ENCODE data around the gene NIP7. TPM values are rescaled to one million over a fixed set of nuclear protein-coding genes. Genes with fewer than 3 reads are reported as not detected.

The NIP7 gene
- total RNA-seq, 1 experiment from 2014 or later: 25.4 TPM

DNA sequence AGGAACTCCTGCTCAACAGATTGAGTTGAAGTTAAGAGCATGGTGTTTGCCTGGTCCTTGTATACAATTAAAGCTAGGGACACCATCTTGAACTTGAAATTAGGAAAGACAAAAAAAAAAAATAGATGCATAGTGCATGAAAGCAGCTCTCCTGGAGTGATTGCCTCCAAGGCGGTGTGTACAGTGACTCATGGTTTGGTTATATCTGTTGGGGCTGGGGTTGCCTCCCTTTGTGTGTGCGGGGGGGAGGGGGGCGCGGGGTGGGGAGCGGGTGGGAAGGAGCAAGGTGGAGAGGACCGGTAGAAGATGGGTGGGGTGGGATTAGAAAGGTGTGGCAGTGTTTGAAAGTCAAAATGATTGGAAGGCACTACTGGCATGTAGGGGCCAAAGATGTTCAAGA, 8.7 kb downstream of the NIP7 start:
- no TSS peak for BruUV-seq (replicated peaks)
- H3K4me3 ChIP-seq (ENCODE audit: low read length): no peak overlapping the region
- H2AFZ ChIP-seq (ENCODE audit: low read length): no peak overlapping the region
- H3K9me2 ChIP-seq (replicated peaks; ENCODE audit: low read length): no peaks in the 10 kb centered on the region
- no peaks in the 10 kb centered on the region; the same call in 1 of the 2 replicates for H3K4me1 ChIP-seq (ENCODE audit: insufficient read depth, low read length)
- no peaks in the 10 kb centered on the region for H4K20me1 ChIP-seq (ENCODE audit: low read length)
- DNase-seq (peak; percentile 21), ATAC-seq (peak; percentile 80)
- ChIA-PET CTCF (no interaction called here), POLR2A (ENCODE audit: unreplicated experiment) (no interaction called here)
- peaks cover 5% of the 10 kb centered on the region for H3K36me3 ChIP-seq (ENCODE audit: low read depth, low read length)
- no peaks in the 10 kb centered on the region for H3F3A ChIP-seq (ENCODE audit: low read length, unreplicated experiment)
- no peak overlapping the region for H3K4me2 ChIP-seq (ENCODE audit: low read length)
- no peak overlapping the region for H3K9ac ChIP-seq (ENCODE audit: low read length)
- no peaks in the 10 kb centered on the region for H3K9me3 ChIP-seq (ENCODE audit: low read length)
- H3K79me2 ChIP-seq (ENCODE audit: low read length): 0 out of 2 replicates have a peak, but pooled peaks cover 2% of the 10 kb centered on the region
- H3K27me3 ChIP-seq (ENCODE audit: low read length): no peaks in the 10 kb centered on the region
- no peak overlapping the region for H3K27ac ChIP-seq (ENCODE audit: low read length)
- intact Hi-C loops (cut with micrococcal nuclease): no loop called here
- TF ChIP-seq, protein P1, sequence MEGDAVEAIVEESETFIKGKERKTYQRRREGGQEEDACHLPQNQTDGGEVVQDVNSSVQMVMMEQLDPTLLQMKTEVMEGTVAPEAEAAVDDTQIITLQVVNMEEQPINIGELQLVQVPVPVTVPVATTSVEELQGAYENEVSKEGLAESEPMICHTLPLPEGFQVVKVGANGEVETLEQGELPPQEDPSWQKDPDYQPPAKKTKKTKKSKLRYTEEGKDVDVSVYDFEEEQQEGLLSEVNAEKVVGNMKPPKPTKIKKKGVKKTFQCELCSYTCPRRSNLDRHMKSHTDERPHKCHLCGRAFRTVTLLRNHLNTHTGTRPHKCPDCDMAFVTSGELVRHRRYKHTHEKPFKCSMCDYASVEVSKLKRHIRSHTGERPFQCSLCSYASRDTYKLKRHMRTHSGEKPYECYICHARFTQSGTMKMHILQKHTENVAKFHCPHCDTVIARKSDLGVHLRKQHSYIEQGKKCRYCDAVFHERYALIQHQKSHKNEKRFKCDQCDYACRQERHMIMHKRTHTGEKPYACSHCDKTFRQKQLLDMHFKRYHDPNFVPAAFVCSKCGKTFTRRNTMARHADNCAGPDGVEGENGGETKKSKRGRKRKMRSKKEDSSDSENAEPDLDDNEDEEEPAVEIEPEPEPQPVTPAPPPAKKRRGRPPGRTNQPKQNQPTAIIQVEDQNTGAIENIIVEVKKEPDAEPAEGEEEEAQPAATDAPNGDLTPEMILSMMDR (conservative IDR thresholded peaks at IDR 0.05; ENCODE audit: low read depth, low read length): no peak
- TF ChIP-seq EZH2phosphoT487 (IDR thresholded peaks at IDR 0.05; ENCODE audit: borderline replicate concordance, low read length): no peak
- no peak for TF ChIP-seq EZH2 (IDR thresholded peaks at IDR 0.05; ENCODE audit: low read length, unreplicated experiment)

DNA sequence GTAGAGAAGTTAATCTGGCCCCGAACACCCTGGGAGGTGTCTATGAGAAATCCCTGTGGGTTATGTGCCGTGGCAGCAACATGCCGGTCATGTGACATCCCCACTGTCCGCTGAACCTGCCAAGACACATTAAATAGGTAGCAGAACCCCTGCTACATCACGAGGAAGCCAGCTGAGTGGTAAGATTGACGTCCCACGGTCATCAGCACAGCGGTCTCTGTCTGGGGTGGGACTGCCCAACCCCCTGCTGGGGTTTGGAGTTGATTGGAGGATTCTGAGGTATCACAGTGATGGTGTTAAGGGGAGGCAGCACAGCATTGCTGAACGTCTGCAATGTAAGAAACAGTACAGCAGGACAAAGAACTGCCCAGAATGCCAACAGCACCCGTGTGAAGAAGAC, 10.0 kb downstream of the NIP7 start:
- H3K9me3 ChIP-seq (ENCODE audit: low read length): no peaks in the 10 kb centered on the region
- DNase-seq (no peak), ATAC-seq (no peak)
- no peak overlapping the region for H2AFZ ChIP-seq (ENCODE audit: low read length)
- no peaks in the 10 kb centered on the region for H3K27me3 ChIP-seq (ENCODE audit: low read length)
- ChIA-PET CTCF (no interaction called here), POLR2A (ENCODE audit: unreplicated experiment) (no interaction called here)
- no peak overlapping the region for H3K9ac ChIP-seq (ENCODE audit: low read length)
- BruUV-seq (replicated peaks): no TSS peak
- no peaks in the 10 kb centered on the region for H3F3A ChIP-seq (ENCODE audit: low read length, unreplicated experiment)
- no peak overlapping the region for H3K4me3 ChIP-seq (ENCODE audit: low read length)
- H3K27ac ChIP-seq (ENCODE audit: low read length): no peak overlapping the region
- no peaks in the 10 kb centered on the region for H4K20me1 ChIP-seq (ENCODE audit: low read length)
- H3K4me2 ChIP-seq (ENCODE audit: low read length): no peak overlapping the region
- H3K36me3 ChIP-seq (ENCODE audit: low read depth, low read length): no peaks in the 10 kb centered on the region
- H3K79me2 ChIP-seq (ENCODE audit: low read length): no peaks in the 10 kb centered on the region
- no peaks in the 10 kb centered on the region for H3K9me2 ChIP-seq (replicated peaks; ENCODE audit: low read length)
- no peak for TF ChIP-seq EZH2 (IDR thresholded peaks at IDR 0.05; ENCODE audit: low read length, unreplicated experiment)
- TF ChIP-seq EZH2phosphoT487 (IDR thresholded peaks at IDR 0.05; ENCODE audit: borderline replicate concordance, low read length): no peak
- TF ChIP-seq, protein P1 (conservative IDR thresholded peaks at IDR 0.05; ENCODE audit: low read depth, low read length): no peak
- intact Hi-C loops (cut with micrococcal nuclease): no loop called here
- no peaks in the 10 kb centered on the region; the same call in 1 of the 2 replicates for H3K4me1 ChIP-seq (ENCODE audit: insufficient read depth, low read length)

DNA sequence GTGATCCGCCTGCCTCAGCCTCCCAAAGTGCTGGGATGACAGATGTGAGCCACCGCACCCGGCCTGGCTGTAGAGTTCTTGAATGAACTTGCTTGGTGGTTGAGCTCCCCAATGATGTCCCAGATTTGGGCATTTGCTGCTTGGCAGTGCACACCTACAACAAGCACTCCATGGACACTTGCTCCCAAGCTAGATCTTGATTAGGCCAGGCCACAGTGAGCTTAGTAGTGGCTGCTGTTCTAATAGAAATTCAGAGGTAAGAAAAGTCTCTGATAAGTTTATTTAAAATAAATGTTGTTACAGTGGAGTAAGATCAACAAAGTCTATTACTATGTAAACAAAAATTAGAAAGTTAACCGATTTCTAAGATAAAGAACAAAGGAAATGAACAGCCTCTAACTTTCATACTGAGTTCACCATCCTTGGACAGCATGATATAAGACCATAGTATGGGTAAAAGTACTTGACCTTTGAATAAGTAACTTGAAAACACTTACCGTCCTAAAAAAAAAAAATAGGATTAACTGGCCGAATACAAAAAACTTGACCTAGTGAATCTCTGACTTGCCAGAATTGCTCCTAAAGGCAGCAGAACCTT, 11.1 kb downstream of the NIP7 start:
- no peak for TF ChIP-seq EZH2 (IDR thresholded peaks at IDR 0.05; ENCODE audit: low read length, unreplicated experiment)
- TF ChIP-seq EZH2phosphoT487 (IDR thresholded peaks at IDR 0.05; ENCODE audit: borderline replicate concordance, low read length): no peak
- TF ChIP-seq, protein P1 (conservative IDR thresholded peaks at IDR 0.05; ENCODE audit: low read depth, low read length): no peak
- BruUV-seq (replicated peaks): no TSS peak
- Histone ChIP-seq H3K4me2 (ENCODE audit: low read length) (no peak overlapping the region), H3K27me3 (ENCODE audit: low read length) (no peaks in the 10 kb centered on the region), H3K79me2 (ENCODE audit: low read length) (no peaks in the 10 kb centered on the region), H3K9me2 (replicated peaks; ENCODE audit: low read length) (no peaks in the 10 kb centered on the region), H3F3A (ENCODE audit: low read length, unreplicated experiment) (no peaks in the 10 kb centered on the region), H4K20me1 (ENCODE audit: low read length) (no peaks in the 10 kb centered on the region), H3K9ac (ENCODE audit: low read length) (no peak overlapping the region), H3K36me3 (ENCODE audit: low read depth, low read length) (no peaks in the 10 kb centered on the region; the same call in 1 of the 2 replicates), H3K9me3 (ENCODE audit: low read length) (no peaks in the 10 kb centered on the region), H3K4me1 (ENCODE audit: insufficient read depth, low read length) (no peaks in the 10 kb centered on the region; the same call in 1 of the 2 replicates), H2AFZ (ENCODE audit: low read length) (no peak overlapping the region), H3K27ac (ENCODE audit: low read length) (no peak overlapping the region), H3K4me3 (ENCODE audit: low read length) (no peak overlapping the region)
- ChIA-PET POLR2A (ENCODE audit: unreplicated experiment) (interaction anchor here (0.7 kb wide), 1 partner anchor 422 kb away, joined by 8 read pairs; no protein-coding TSS in a partner anchor), CTCF (no interaction called here)
- ATAC-seq: no peak
- intact Hi-C loops (cut with micrococcal nuclease): no loop called here
- no peak for DNase-seq
